ENCODE data around the gene ITGB2.

The ITGB2 gene

DNA sequence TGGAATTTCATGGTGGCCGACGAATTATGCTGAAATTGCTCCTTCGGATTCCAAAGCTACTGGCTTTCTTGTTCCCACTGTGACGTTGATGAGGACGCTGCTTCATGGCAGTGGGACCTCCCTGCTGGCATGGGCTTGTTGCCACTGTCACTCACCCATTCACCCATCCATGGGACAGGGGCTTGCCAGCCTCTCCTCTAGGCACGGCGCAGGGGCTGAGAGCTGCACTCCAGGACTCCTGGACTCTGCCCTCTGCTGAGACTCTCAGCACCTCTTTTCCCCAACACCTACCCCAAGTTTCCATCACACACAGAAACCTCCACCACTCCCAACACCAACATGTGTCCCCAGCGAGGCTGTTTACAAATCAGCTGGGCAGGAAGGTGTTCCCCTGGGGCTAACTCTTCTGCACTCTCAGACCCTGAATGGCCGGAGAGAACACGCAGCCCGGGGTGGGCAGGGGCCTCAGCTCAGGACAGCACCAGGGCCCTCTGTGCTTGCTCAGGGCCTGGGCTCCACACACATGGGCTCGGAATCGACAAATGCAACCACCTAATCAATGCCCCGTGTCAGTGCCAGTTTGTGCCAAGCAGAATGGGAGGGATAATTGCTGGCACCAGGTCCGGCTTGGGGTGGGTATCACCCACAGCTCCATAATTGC lies 3.1 kb downstream of the ITGB2 start:
- Histone ChIP-seq H2AK5ac (ENCODE audit: low read depth, low read length) (peak overlapping the region; percentile 54), H3K4me1 (ENCODE audit: control insufficient read depth in 2 of 2, insufficient read depth in 1 of 2, low read depth in 1 of 2, low read length in 2 of 2) (peaks cover 0 to 1% of the 10 kb centered on the region in 2 donors), H2BK120ac (ENCODE audit: low read depth, low read length) (no peak overlapping the region), H3K36me3 (replicated peaks in 1 of 2; ENCODE audit: control insufficient read depth in 2 of 2, insufficient read depth in 2 of 2, low read length in 2 of 2) (no peaks in the 10 kb centered on the region), H4K8ac (ENCODE audit: low read depth, low read length) (no peak overlapping the region), H4K91ac (ENCODE audit: low read depth, low read length, poor library complexity) (no peak overlapping the region), H3K9ac (ENCODE audit: low read depth, low read length, poor library complexity) (no peak overlapping the region), H3K4ac (ENCODE audit: low read length) (no peak overlapping the region), H3K14ac (ENCODE audit: low read length) (no peak overlapping the region), H3K79me1 (ENCODE audit: low read depth, low read length) (no peaks in the 10 kb centered on the region), H3K18ac (ENCODE audit: low read length) (no peak overlapping the region), H2BK12ac (ENCODE audit: low read length) (no peak overlapping the region), H3K9me3 (replicated peaks in 1 of 2; ENCODE audit: control insufficient read depth in 2 of 2, insufficient read depth in 1 of 2, low read depth in 1 of 2, low read length in 2 of 2) (peaks cover 0 to 3% of the 10 kb centered on the region in 2 donors), H3K4me2 (ENCODE audit: insufficient read depth, low read length, poor library complexity, severe bottlenecking) (no peak overlapping the region), H3K27me3 (ENCODE audit: control insufficient read depth in 3 of 3, insufficient read depth in 3 of 3, low read depth in 1 of 3, low read length in 3 of 3) (peaks cover 18 to 65% (median 59%) of the 10 kb centered on the region in 3 experiments), H2BK5ac (ENCODE audit: low read length) (no peak overlapping the region), H2BK15ac (ENCODE audit: low read length) (no peak overlapping the region), H3K4me3 (ENCODE audit: low read length in 2 of 2) (peak overlapping the region in 1 of 2 donors; percentile 8), H3K27ac (replicated peaks; ENCODE audit: low read length) (no peak overlapping the region), H3K23ac (ENCODE audit: low read depth, low read length, poor library complexity) (peak overlapping the region; percentile 29), H2AFZ (ENCODE audit: low read length) (no peak overlapping the region)
- DNase-seq (ENCODE audit: low spot score) = no peak
- WGBS, 2 donors (ENCODE audit: extremely low coverage in 2 of 2, insufficient read length in 2 of 2, insufficient replicate concordance in 1 of 2) = no CpG with 5 or more reads among the region's 15 CpGs

DNA sequence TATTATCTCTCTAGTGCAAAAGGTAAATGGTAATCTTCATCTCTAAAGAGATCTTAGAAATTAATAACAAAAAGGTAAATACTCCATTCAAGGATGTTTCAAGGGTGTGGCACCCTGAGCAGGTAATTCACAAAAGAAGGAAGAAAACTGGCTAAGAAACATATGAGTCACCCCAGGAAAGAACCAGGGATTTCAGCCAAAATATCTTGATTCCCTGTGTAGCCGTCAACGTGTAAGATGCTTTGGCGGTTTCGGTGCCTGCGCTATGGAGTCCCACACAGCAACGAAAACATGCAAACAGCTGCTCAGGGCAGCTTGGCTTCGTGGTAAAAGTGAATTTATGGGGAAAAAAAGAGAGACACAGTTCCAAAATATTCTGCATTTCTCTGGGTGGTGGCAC lies 3.7 kb downstream of the ITGB2 start:
- Histone ChIP-seq H3K4ac (ENCODE audit: low read length) (no peak overlapping the region), H2AFZ (ENCODE audit: low read length) (no peak overlapping the region), H3K27ac (replicated peaks; ENCODE audit: low read length) (no peak overlapping the region), H3K4me1 (ENCODE audit: control insufficient read depth in 2 of 2, insufficient read depth in 1 of 2, low read depth in 1 of 2, low read length in 2 of 2) (peaks cover 0 to 1% of the 10 kb centered on the region in 2 donors), H3K14ac (ENCODE audit: low read length) (no peak overlapping the region), H2BK120ac (ENCODE audit: low read depth, low read length) (no peak overlapping the region), H2BK15ac (ENCODE audit: low read length) (no peak overlapping the region), H3K9ac (ENCODE audit: low read depth, low read length, poor library complexity) (no peak overlapping the region), H4K91ac (ENCODE audit: low read depth, low read length, poor library complexity) (no peak overlapping the region), H3K9me3 (replicated peaks in 1 of 2; ENCODE audit: control insufficient read depth in 2 of 2, insufficient read depth in 1 of 2, low read depth in 1 of 2, low read length in 2 of 2) (peaks cover 0 to 2% of the 10 kb centered on the region in 2 donors), H3K27me3 (ENCODE audit: control insufficient read depth in 3 of 3, insufficient read depth in 3 of 3, low read depth in 1 of 3, low read length in 3 of 3) (peaks cover 18 to 64% (median 60%) of the 10 kb centered on the region in 3 experiments), H3K4me3 (ENCODE audit: low read length in 2 of 2) (no peak overlapping the region), H3K23ac (ENCODE audit: low read depth, low read length, poor library complexity) (no peak overlapping the region), H4K8ac (ENCODE audit: low read depth, low read length) (no peak overlapping the region), H3K36me3 (replicated peaks in 1 of 2; ENCODE audit: control insufficient read depth in 2 of 2, insufficient read depth in 2 of 2, low read length in 2 of 2) (no peaks in the 10 kb centered on the region), H3K4me2 (ENCODE audit: insufficient read depth, low read length, poor library complexity, severe bottlenecking) (no peak overlapping the region), H3K18ac (ENCODE audit: low read length) (no peak overlapping the region), H3K79me1 (ENCODE audit: low read depth, low read length) (no peaks in the 10 kb centered on the region), H2AK5ac (ENCODE audit: low read depth, low read length) (no peak overlapping the region), H2BK5ac (ENCODE audit: low read length) (no peak overlapping the region), H2BK12ac (ENCODE audit: low read length) (no peak overlapping the region)
- DNase-seq (ENCODE audit: low spot score) = no peak
- WGBS, 2 donors (ENCODE audit: extremely low coverage in 2 of 2, insufficient read length in 2 of 2, insufficient replicate concordance in 1 of 2) = no CpG with 5 or more reads among the region's 7 CpGs

GRCh38 chr21:44914176-44914874 lies 6.4 kb downstream of the ITGB2 start:
- no peaks in the 10 kb centered on the region for H3K79me1 ChIP-seq (ENCODE audit: low read depth, low read length)
- no peak overlapping the region for H3K4ac ChIP-seq (ENCODE audit: low read length)
- H4K8ac ChIP-seq (ENCODE audit: low read depth, low read length) = no peak overlapping the region
- H2BK5ac ChIP-seq (ENCODE audit: low read length) = peak overlapping the region; percentile 20
- H3K4me2 ChIP-seq (ENCODE audit: insufficient read depth, low read length, poor library complexity, severe bottlenecking) = no peak overlapping the region
- no peak overlapping the region for H3K23ac ChIP-seq (ENCODE audit: low read depth, low read length, poor library complexity)
- H3K18ac ChIP-seq (ENCODE audit: low read length) = peak overlapping the region; percentile 77
- no peak overlapping the region for H4K91ac ChIP-seq (ENCODE audit: low read depth, low read length, poor library complexity)
- H3K36me3 ChIP-seq (replicated peaks in 1 of 2; ENCODE audit: control insufficient read depth in 2 of 2, insufficient read depth in 2 of 2, low read length in 2 of 2) = no peaks in the 10 kb centered on the region
- WGBS, 2 donors (ENCODE audit: extremely low coverage in 2 of 2, insufficient read length in 2 of 2, insufficient replicate concordance in 1 of 2) = no CpG with 5 or more reads among the region's 18 CpGs
- peak overlapping the region; percentile 0 for H2BK15ac ChIP-seq (ENCODE audit: low read length)
- no peak overlapping the region for H3K4me3 ChIP-seq (ENCODE audit: low read length in 2 of 2)
- H3K9me3 ChIP-seq (replicated peaks in 1 of 2; ENCODE audit: control insufficient read depth in 2 of 2, insufficient read depth in 1 of 2, low read depth in 1 of 2, low read length in 2 of 2) = no peaks in the 10 kb centered on the region
- no peak for DNase-seq (ENCODE audit: low spot score)
- no peak overlapping the region for H3K9ac ChIP-seq (ENCODE audit: low read depth, low read length, poor library complexity)
- H3K4me1 ChIP-seq (ENCODE audit: control insufficient read depth in 2 of 2, insufficient read depth in 1 of 2, low read depth in 1 of 2, low read length in 2 of 2) = peaks cover 0 to 3% of the 10 kb centered on the region in 2 donors
- H3K27ac ChIP-seq (replicated peaks; ENCODE audit: low read length) = no peak overlapping the region
- H3K14ac ChIP-seq (ENCODE audit: low read length) = peak overlapping the region; percentile 56
- H2AFZ ChIP-seq (ENCODE audit: low read length) = no peak overlapping the region
- no peak overlapping the region for H2BK120ac ChIP-seq (ENCODE audit: low read depth, low read length)
- peak overlapping the region; percentile 58 for H2BK12ac ChIP-seq (ENCODE audit: low read length)
- peaks cover 7 to 60% (median 42%) of the 10 kb centered on the region in 3 experiments for H3K27me3 ChIP-seq (ENCODE audit: control insufficient read depth in 3 of 3, insufficient read depth in 3 of 3, low read depth in 1 of 3, low read length in 3 of 3)
- H2AK5ac ChIP-seq (ENCODE audit: low read depth, low read length) = peak overlapping the region; percentile 2

DNA sequence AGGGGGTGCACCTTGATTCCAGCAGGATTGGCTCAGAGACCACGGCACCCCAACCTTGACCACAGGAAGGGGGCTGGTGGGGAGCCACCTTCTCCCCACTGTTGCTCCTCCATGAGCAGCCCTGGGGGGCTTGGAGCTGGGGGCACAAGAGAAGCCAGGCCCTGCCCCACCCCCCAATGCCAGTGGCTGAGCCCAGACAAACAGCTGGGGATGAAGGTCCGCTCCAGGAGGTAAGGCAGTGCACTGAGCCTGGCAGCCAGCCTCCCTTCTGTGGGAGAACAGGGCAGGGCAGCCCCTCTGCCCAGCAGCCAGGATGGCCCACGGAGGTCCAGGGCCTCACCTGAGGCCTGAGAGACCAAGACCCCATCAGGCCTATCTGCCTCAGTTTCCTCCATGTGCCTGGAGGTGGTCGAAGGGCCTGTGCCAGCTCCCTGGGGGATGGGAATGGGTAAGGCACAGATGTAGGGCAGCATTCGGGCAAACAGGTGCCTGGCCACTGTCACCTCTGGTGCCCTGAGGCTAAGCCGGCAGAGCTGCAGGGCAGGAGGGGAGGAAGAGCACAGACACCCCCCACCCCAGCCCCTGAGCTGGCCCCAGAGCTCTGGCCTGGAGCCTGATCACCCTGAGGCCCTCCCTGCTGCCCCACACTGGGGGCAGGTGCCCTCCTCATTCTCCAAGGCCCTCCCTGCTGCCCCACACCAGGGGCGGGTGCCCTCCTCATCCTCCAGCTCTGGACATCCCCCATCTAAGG lies 7.1 kb downstream of the ITGB2 start:
- no peak overlapping the region for H3K4me3 ChIP-seq (ENCODE audit: low read length in 2 of 2)
- peak overlapping the region; percentile 78 for H3K18ac ChIP-seq (ENCODE audit: low read length)
- peak overlapping the region; percentile 68 for H3K23ac ChIP-seq (ENCODE audit: low read depth, low read length, poor library complexity)
- H4K8ac ChIP-seq (ENCODE audit: low read depth, low read length) = no peak overlapping the region
- H3K4ac ChIP-seq (ENCODE audit: low read length) = no peak overlapping the region
- no peak overlapping the region for H2AFZ ChIP-seq (ENCODE audit: low read length)
- peak overlapping the region; percentile 84 for H2BK15ac ChIP-seq (ENCODE audit: low read length)
- peak overlapping the region; percentile 75 for H2BK12ac ChIP-seq (ENCODE audit: low read length)
- H2BK120ac ChIP-seq (ENCODE audit: low read depth, low read length) = no peak overlapping the region
- no peak overlapping the region for H3K4me2 ChIP-seq (ENCODE audit: insufficient read depth, low read length, poor library complexity, severe bottlenecking)
- peak overlapping the region; percentile 56 for H3K14ac ChIP-seq (ENCODE audit: low read length)
- WGBS, 2 donors (ENCODE audit: extremely low coverage in 2 of 2, insufficient read length in 2 of 2, insufficient replicate concordance in 1 of 2) = no CpG with 5 or more reads among the region's 7 CpGs
- H3K9me3 ChIP-seq (replicated peaks in 1 of 2; ENCODE audit: control insufficient read depth in 2 of 2, insufficient read depth in 1 of 2, low read depth in 1 of 2, low read length in 2 of 2) = no peaks in the 10 kb centered on the region
- H3K9ac ChIP-seq (ENCODE audit: low read depth, low read length, poor library complexity) = no peak overlapping the region
- H3K27me3 ChIP-seq (ENCODE audit: control insufficient read depth in 3 of 3, insufficient read depth in 3 of 3, low read depth in 1 of 3, low read length in 3 of 3) = peaks cover 4 to 61% (median 42%) of the 10 kb centered on the region in 3 experiments
- no peak overlapping the region for H4K91ac ChIP-seq (ENCODE audit: low read depth, low read length, poor library complexity)
- H3K27ac ChIP-seq (replicated peaks; ENCODE audit: low read length) = no peak overlapping the region
- H3K79me1 ChIP-seq (ENCODE audit: low read depth, low read length) = no peaks in the 10 kb centered on the region
- DNase-seq (ENCODE audit: low spot score) = no peak
- H3K4me1 ChIP-seq (ENCODE audit: control insufficient read depth in 2 of 2, insufficient read depth in 1 of 2, low read depth in 1 of 2, low read length in 2 of 2) = peaks cover 0 to 3% of the 10 kb centered on the region in 2 donors
- peak overlapping the region; percentile 20 for H2BK5ac ChIP-seq (ENCODE audit: low read length)
- H2AK5ac ChIP-seq (ENCODE audit: low read depth, low read length) = peak overlapping the region; percentile 89
- no peaks in the 10 kb centered on the region for H3K36me3 ChIP-seq (replicated peaks in 1 of 2; ENCODE audit: control insufficient read depth in 2 of 2, insufficient read depth in 2 of 2, low read length in 2 of 2)
